Adrenal gland (tissue), 12 donors: Measurements from ENCODE around the gene EGLN3. TPM values are rescaled to one million over a fixed set of nuclear protein-coding genes. Genes with fewer than 3 reads are reported as not detected.

Experiments
- DNase-seq, 7 donors: peaks; one replicate each; pipeline ENCODE4 v3.0.0-alpha.2; 2019 to 2020
- H3K27ac ChIP-seq, 5 donors: fragments of 200-600 bp; sonication (generic) in 4 of 5; 1 replicate in 3 of 5; 2 replicates in 2 of 5; pipeline versions ENCODE4 v1.5.1 to v1.8.0; 2016 to 2020; ENCODE audit warnings: mild to moderate bottlenecking in 1 of 5
- H3K27me3 ChIP-seq: fragments of 200-600 bp; 2 replicates; pipeline ENCODE4 v1.8.0; 2021
- H3K36me3 ChIP-seq, 2 donors: fragments of 200-600 bp; replicated peaks in 1 of 2; 1 replicate in 1 of 2; 2 replicates in 1 of 2; pipeline versions ENCODE4 v1.5.1 to v1.8.0; 2018 to 2022
- H3K4me1 ChIP-seq, 2 donors: fragments of 200-600 bp; replicated peaks in 1 of 2; 1 replicate in 1 of 2; 2 replicates in 1 of 2; pipeline versions ENCODE4 v1.5.1 to v1.8.0; 2018 to 2021
- H3K4me3 ChIP-seq, 4 donors: fragments of 200-600 bp; sonication (generic) in 3 of 4; one replicate each; pipeline ENCODE4 v1.5.1; 2016 to 2018
- H3K9me3 ChIP-seq, 3 donors: fragments of 200-600 bp; sonication (generic) in 1 of 3; replicated peaks in 1 of 3; 1 replicate in 2 of 3; 2 replicates in 1 of 3; pipeline versions ENCODE4 v1.5.1 to v1.8.0; 2016 to 2021
- CTCF ChIP-seq, 6 experiments: fragments of 450-650 bp in 4 of 6; fragments of 200-600 bp in 2 of 6; sonication (generic) in 1 of 6; IDR thresholded peaks; 1 replicate in 5 of 6; 2 replicates in 1 of 6; pipeline versions ENCODE4 v1.5.1 to v1.8.0; 2016 to 2021; ENCODE audit warnings: antibody characterized with exemption in 6 of 6, mild to moderate bottlenecking in 2 of 6, moderate library complexity in 1 of 6
- POLR2A ChIP-seq, 2 donors: fragments of 450-650 bp; IDR thresholded peaks; one replicate each; pipeline ENCODE4 v1.6.1; 2017; ENCODE audit warnings: antibody characterized with exemption in 2 of 2, mild to moderate bottlenecking in 2 of 2, moderate library complexity in 1 of 2
- WGBS, 4 donors: extraction: QIAGEN DNeasy Blood & Tissue Kit in 2 of 4; methylation state at CpG; one replicate each; pipeline versions ENCODE4 v1.1.5 to v1.1.7; 2013 to 2017; 5-methylcytosine and 5-hydroxymethylcytosine counted together
- intact Hi-C, 2 donors: fragments of 100-400 bp; cut with DNase I; formaldehyde crosslinking; loops; one replicate each; pipeline versions ENCODE4 v1.14.1 to v1.15.0; 2022 to 2023
- polyA plus RNA-seq, 3 donors: library from polyadenylated mRNA; stranded (reverse); fragments of 200-250 nt in 2 of 3; fragments of 350-450 nt in 1 of 3; fragmentation: Illumina TruSeq in 1 of 3; extraction: RNeasy Lipid Tissue Mini Kit (QIAGEN cat#74804) in 1 of 3; gene quantifications; one replicate each; pipeline ENCODE4 v1.2.3, GENCODE V29; 2013 to 2014
- total RNA-seq, 9 donors: library from RNA; depleted of rRNA in 4 of 9; stranded (reverse); fragments of >200 nt in 4 of 9; fragments of 120-200 nt in 1 of 9; fragmentation: NEBNext Ultra II Directional in 1 of 9; extraction: Animal tissue kit (Norgen Biotek cat#: 25700) in 1 of 9; gene quantifications; one replicate each; pipeline versions ENCODE4 v1.1.0 to v1.2.4, GENCODE V29; 2013 to 2023
- donor health status: healthy with polysubstance abuse.
- donor health status: Bipolar disorder and iron deficiency.
- donor health status: DM: yes; HTN: yes; CAD: no.
- donor health status: DM: no; HTN: no; CAD: no.
- donor health status: DM: no; HTN: no; CAD: no.
- donor health status: DM: yes; HTN: yes; CAD: no.

Gene EGLN3
- total and polyA plus RNA-seq, 12 donors, result 0.18 to 7.4 (median 0.78) TPM

GRCh38 chr14:33915682-33916081 lies 35.2 kb downstream of the EGLN3 start:
- Histone ChIP-seq H3K9me3 (no peaks in the 10 kb centered on the region), H3K27ac (no peak overlapping the region), H3K4me3 (no peak overlapping the region), H3K4me1 (no peaks in the 10 kb centered on the region), H3K27me3 (no peaks in the 10 kb centered on the region), H3K36me3 (no peaks in the 10 kb centered on the region)
- TF ChIP-seq POLR2A (IDR thresholded peaks at IDR 0.05) (no peak), CTCF (IDR thresholded peaks at IDR 0.05) (no peak)
- intact Hi-C loops, result no loop called here
- DNase-seq, result no peak
- WGBS, 4 donors, result 85 to 92% (median 90%) methylated on average over 7 of the region's 7 CpGs

- no peak for DNase-seq
- Histone ChIP-seq H3K4me3 (no peak overlapping the region), H3K36me3 (no peaks in the 10 kb centered on the region), H3K9me3 (no peaks in the 10 kb centered on the region), H3K27me3 (no peaks in the 10 kb centered on the region), H3K4me1 (no peaks in the 10 kb centered on the region), H3K27ac (no peak overlapping the region)
- WGBS, 4 donors, result 81 to 90% (median 86%) methylated on average over 5 of the region's 5 CpGs
- intact Hi-C loops, result no loop called here
- TF ChIP-seq POLR2A (IDR thresholded peaks at IDR 0.05) (no peak), CTCF (IDR thresholded peaks at IDR 0.05) (no peak)
These were observed 36.0 kb downstream of the EGLN3 start for GRCh38 chr14:33914676-33915516.

- intact Hi-C loops, result no loop called here
- H3K27ac ChIP-seq, result no peak overlapping the region
- no peak overlapping the region for H3K4me3 ChIP-seq
- no peak for DNase-seq
- H3K4me1 ChIP-seq, result no peaks in the 10 kb centered on the region
- no peaks in the 10 kb centered on the region for H3K36me3 ChIP-seq
- WGBS, 4 donors, result 79 to 92% (median 88%) methylated on average over 6 of the region's 6 CpGs
- TF ChIP-seq POLR2A (IDR thresholded peaks at IDR 0.05) (no peak), CTCF (IDR thresholded peaks at IDR 0.05) (no peak)
- H3K9me3 ChIP-seq, result no peaks in the 10 kb centered on the region
- no peaks in the 10 kb centered on the region for H3K27me3 ChIP-seq
These were observed 39.8 kb downstream of the EGLN3 start for GRCh38 chr14:33911046-33911445.

- no peaks in the 10 kb centered on the region for H3K27me3 ChIP-seq
These were observed 40.4 kb downstream of the EGLN3 start for GRCh38 chr14:33910435-33910834.

More at GRCh38 chr14:33910435-33910834, 40.4 kb downstream of the EGLN3 start:
- intact Hi-C loops, result no loop called here
- no peaks in the 10 kb centered on the region for H3K9me3 ChIP-seq
- WGBS, 4 donors, result 84 to 93% (median 86%) methylated on average over 8 of the region's 8 CpGs
- H3K36me3 ChIP-seq, result no peaks in the 10 kb centered on the region
- H3K27ac ChIP-seq, result no peak overlapping the region
- H3K4me3 ChIP-seq, result no peak overlapping the region
- H3K4me1 ChIP-seq, result no peaks in the 10 kb centered on the region
- no peak for DNase-seq
- TF ChIP-seq POLR2A (IDR thresholded peaks at IDR 0.05) (no peak), CTCF (IDR thresholded peaks at IDR 0.05) (no peak)
